Astrocyte (in vitro differentiated cells and primary cell): ENCODE results near the gene GLT1D1.

ENCODE experiments used
- CTCF ChIP-seq: IDR thresholded peaks from 2 replicates; pipeline ENCODE4 v1.5.1; 2011; ENCODE audit warnings: low read depth, mild to moderate bottlenecking, inconsistent platforms, low read length, moderate library complexity; ENCODE audit not compliant: insufficient read depth
- EZH2 ChIP-seq: IDR thresholded peaks from 2 replicates; pipeline ENCODE4 v1.6.1; 2012; ENCODE audit warnings: mild to moderate bottlenecking, low read length, inconsistent platforms; ENCODE audit not compliant: insufficient read depth

GRCh38 chr12:128864516-128865186 is 11.4 kb downstream of the GLT1D1 start:
- no peak for TF ChIP-seq EZH2
- TF ChIP-seq CTCF: no peak
